Pancreas (tissue), 10 donors: ENCODE data around the gene SIAH3. TPM values are rescaled to one million over a fixed set of nuclear protein-coding genes. Genes with fewer than 3 reads are reported as not detected.

Source experiments
- ATAC-seq, 4 donors: fragments of 200-7000 bp; cut with Tn5 transposase; one replicate each; pipeline versions ENCODE4 v1.8.0 to v1.9.1; 2020; ENCODE audit warnings: mild to moderate bottlenecking in 4 of 4, moderate library complexity in 4 of 4
- DNase-seq, 6 donors: peaks; one replicate each; pipeline ENCODE4 v3.0.0-alpha.2; 2020
- FAIRE-seq: peaks from 2 replicates; lab custom pipeline; 2012; peaks lifted over from hg19 to GRCh38; lab: Jason Lieb, UNC
- H3K27ac ChIP-seq, 4 donors: fragments of 200-600 bp; sonication (generic); 1 replicate in 3 of 4; 2 replicates in 1 of 4; pipeline versions ENCODE4 v1.5.0 to v1.8.0; 2020
- H3K27me3 ChIP-seq, 4 donors: fragments of 200-600 bp; one replicate each; pipeline ENCODE4 v1.8.0; 2021
- H3K36me3 ChIP-seq, 3 donors: fragments of 200-600 bp; sonication (generic) in 1 of 3; one replicate each; pipeline versions ENCODE4 v1.5.0 to v1.8.0; 2020 to 2021
- H3K4me1 ChIP-seq, 3 donors: fragments of 200-600 bp; one replicate each; pipeline ENCODE4 v1.8.0; 2021
- H3K4me3 ChIP-seq, 4 donors: fragments of 200-600 bp; sonication (generic) in 2 of 4; one replicate each; pipeline versions ENCODE4 v1.5.0 to v1.8.0; 2020 to 2021
- H3K9me3 ChIP-seq, 4 donors: fragments of 200-600 bp; one replicate each; pipeline ENCODE4 v1.8.0; 2021
- CTCF ChIP-seq, 4 donors: fragments of 200-600 bp; sonication (generic) in 3 of 4; IDR thresholded peaks; one replicate each; pipeline versions ENCODE4 v1.5.0 to v1.8.0; 2021; ENCODE audit warnings: antibody characterized with exemption in 4 of 4
- WGBS, 2 donors: extraction: QIAGEN DNeasy Blood & Tissue Kit; methylation state at CpG; one replicate each; pipeline ENCODE4 v1.1.7; 2013; 5-methylcytosine and 5-hydroxymethylcytosine counted together
- intact Hi-C, 3 donors: fragments of 100-400 bp; cut with DNase I; formaldehyde crosslinking; loops; one replicate each; pipeline versions ENCODE4 v1.11.1 to v1.14.2; 2022
- polyA plus RNA-seq, 2 donors: library from polyadenylated mRNA; stranded (reverse); fragments of 200-250 nt; gene quantifications; one replicate each; pipeline ENCODE4 v1.2.3, GENCODE V29; 2013
- total RNA-seq, 6 donors: library from RNA; stranded (reverse); fragmentation: NEBNext Ultra II Directional in 4 of 6; extraction: Animal tissue kit (Norgen Biotek cat#: 25700) in 4 of 6; gene quantifications; one replicate each; pipeline versions ENCODE4 v1.2.1 to v1.2.4, GENCODE V29; 2021 to 2023
- donor health status: healthy with polysubstance abuse.
- donor health status: DM: no; HTN: no; CAD: no; lungs with moderate emphysema.
- donor health status: DM: no; HTN: no; CAD: no.
- donor health status: control.
- donor health status: control.
- donor health status: Bipolar disorder and iron deficiency.
- donor health status: DM: yes; HTN: yes; CAD: no.
- donor health status: DM: no; HTN: no; CAD: no.
- donor health status: DM: no; HTN: no; CAD: no.
- donor health status: DM: yes; HTN: yes; CAD: no.

SIAH3 gene
- total and polyA plus RNA-seq, 8 donors = 0.03 TPM; not detected in 7

GRCh38 chr13:45731455-45731854 lies 120.1 kb downstream of the SIAH3 start:
- no peak overlapping the region for H3K27ac ChIP-seq
- ATAC-seq (peak in 2 of 4 donors; percentile 78 to 82), FAIRE-seq (no peak), DNase-seq (no peak)
- H3K27me3 ChIP-seq = no peaks in the 10 kb centered on the region
- no peak overlapping the region for H3K4me3 ChIP-seq
- no peaks in the 10 kb centered on the region for H3K36me3 ChIP-seq
- H3K4me1 ChIP-seq = peaks cover 0 to 5% (median 3%) of the 10 kb centered on the region in 3 donors
- H3K9me3 ChIP-seq = no peaks in the 10 kb centered on the region
- 15 to 33% methylated on average over 3 of the region's 3 CpGs for WGBS, 2 donors
- no peak for TF ChIP-seq CTCF (IDR thresholded peaks at IDR 0.05)
- intact Hi-C loops = no loop called here

GRCh38 chr13:45728759-45729158 lies 122.8 kb downstream of the SIAH3 start:
- 82 to 86% methylated on average over 6 of the region's 6 CpGs for WGBS, 2 donors
- intact Hi-C loops = no loop called here
- Histone ChIP-seq H3K27ac (no peak overlapping the region), H3K36me3 (no peaks in the 10 kb centered on the region), H3K9me3 (no peaks in the 10 kb centered on the region), H3K4me1 (peaks cover 0 to 5% (median 3%) of the 10 kb centered on the region in 3 donors), H3K27me3 (no peaks in the 10 kb centered on the region), H3K4me3 (no peak overlapping the region)
- TF ChIP-seq CTCF (IDR thresholded peaks at IDR 0.05) = no peak
- FAIRE-seq = no peak
- no peak for DNase-seq
- ATAC-seq = no peak

Other genes starting within 250 kb of the SIAH3 start
- gene ERICH6B, start 236.0 kb downstream of the SIAH3 start, total RNA-seq = not detected
- not detected for gene ERICH6B, start 236.0 kb downstream of the SIAH3 start, polyA plus RNA-seq
- not detected for gene CBY2, start 149.4 kb downstream of the SIAH3 start, total RNA-seq
- gene CBY2, start 149.4 kb downstream of the SIAH3 start, polyA plus RNA-seq = not detected
- gene ZC3H13, start 201.0 kb upstream of the SIAH3 start, total RNA-seq = 10 to 100 TPM; 13.9 to 24.1 (median 16.2) TPM
- gene ZC3H13, start 201.0 kb upstream of the SIAH3 start, polyA plus RNA-seq = 1 to 10 TPM; 7.6 to 9.1 TPM